HG02759 (cell line): Measurements from ENCODE around the gene CSAD.
"Not testable (repeated sequence)": the region's sequence is repeated elsewhere in the genome, so short reads cannot be mapped to it uniquely, and the experiment has no call there.

ENCODE experiments used
- ATAC-seq: cut with Tn5 transposase; IDR thresholded peaks from one replicate; pipeline ENCODE4 v1.9.1; 2021; ENCODE audit warnings: mild to moderate bottlenecking, moderate library complexity; ENCODE audit not compliant: unreplicated experiment

Gene CSAD

DNA sequence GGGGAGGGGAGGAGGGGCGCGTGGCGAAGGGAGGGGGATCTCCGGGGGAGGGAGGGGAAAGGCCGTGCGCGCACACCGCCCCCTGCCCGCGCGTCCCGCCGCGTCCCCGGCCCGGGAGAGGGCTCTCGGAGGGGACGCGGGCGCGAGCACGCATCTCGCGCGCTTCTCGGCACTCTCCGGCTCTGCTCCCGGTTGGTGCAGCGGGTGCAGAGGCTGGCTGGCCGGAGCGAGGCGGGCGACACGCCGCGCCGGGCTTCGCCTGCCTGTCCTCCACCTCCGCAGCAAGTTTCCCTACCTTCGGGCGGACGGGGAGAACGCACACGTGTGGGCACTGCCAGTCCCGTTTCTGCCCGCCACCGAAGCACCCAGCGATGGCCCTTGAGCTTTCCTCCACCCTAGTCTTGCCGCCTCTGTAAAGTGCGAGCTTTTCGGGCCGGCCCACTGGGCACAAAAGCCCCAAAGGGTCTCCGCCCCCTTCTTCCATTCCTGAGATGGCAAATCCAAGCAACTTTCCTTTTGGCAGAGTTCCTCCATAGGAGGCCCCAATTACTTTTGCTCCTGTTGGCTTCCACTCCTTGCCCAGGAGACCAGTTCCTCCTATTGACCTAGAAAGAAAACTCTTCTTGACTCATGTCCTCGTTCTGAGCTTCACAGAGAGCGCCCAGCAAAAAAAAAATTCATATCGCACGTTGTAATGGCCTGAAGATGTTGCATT lies 363 bp upstream of the CSAD start:
- peak; percentile 60 for ATAC-seq

DNA sequence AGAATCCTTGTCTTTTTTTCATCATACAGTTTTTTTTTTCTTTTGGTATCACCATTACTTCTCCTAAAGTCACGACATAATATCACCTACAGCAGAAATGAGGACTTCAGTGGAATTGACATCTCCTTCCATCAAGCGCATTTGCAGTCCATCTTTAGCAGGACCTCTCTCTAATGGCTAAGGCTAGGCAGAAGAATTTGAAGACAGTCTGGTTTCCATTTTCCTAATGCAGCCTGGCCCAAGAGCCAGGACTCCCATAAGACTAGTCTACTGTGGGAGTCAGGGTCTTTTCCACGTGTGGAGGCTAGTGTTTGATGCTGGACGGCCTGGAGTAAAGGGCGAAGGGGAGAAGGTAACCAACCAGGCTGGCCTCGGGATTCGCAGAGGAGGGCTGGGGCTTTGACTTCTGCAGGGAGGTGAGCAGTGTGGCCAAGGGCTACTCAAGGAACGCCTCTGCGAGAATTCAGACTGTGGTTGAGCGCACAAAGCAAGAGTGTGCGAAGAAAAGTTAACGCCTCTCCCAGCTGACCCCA lies 972 bp downstream of the CSAD start:
- ATAC-seq = peak; percentile 3

DNA sequence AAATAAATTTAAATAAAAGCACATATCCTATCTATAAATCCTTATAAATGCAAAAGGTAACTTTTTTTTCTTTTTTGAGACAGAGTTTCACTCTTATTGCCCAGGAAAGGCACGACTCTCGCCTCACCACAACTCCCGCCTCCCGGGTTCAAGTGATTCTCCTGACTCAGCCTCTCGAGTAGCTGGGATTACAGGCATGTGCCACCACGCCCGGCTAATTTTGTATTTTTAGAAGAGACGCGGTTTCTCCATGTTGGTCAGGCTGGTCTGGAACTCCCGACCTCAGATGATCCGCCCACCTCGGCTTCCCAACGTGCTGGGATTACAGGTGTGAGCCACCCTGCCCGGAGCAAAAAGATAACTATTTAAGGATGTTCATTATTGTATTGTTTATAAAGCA lies 1.9 kb downstream of the CSAD start:
- ATAC-seq = not testable (repeated sequence)

DNA sequence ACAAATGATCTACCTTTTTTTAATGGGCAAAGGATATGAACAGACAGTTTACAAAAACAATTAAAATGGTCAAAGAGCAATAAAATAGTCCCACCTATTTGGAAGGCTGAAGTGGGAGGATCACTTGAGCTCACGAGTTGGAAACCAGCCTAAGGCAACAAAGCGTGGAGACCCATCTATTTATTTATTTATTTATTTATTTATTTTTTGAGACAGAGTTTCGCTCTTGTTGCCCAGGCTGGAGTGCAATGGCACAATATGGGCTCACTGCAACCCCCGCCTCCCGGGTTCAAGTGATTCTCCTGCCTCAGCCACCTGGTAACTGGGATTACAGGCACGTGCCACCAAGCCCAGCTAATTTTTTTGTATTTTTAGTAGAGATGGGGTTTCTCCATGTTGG lies 3.3 kb downstream of the CSAD start:
- not testable (repeated sequence) for ATAC-seq

DNA sequence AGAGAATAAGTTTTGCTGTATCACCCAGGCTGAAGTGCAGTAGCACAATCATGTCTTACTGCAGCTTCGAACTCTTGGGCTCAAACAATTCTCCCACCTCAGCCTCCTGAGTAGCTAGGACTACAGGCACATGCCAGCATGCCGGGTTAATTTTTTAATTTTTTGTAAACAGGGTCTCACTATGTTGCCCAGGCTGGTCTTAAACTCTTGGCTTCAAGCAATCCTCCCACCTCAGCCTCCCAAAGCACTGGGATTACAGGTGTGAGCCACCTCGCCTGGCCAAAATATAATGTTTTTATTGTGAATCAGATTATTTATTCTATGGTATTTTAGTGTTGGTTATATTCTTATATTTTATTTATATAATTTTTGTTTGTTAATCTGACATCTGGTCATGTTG lies 4.0 kb downstream of the CSAD start:
- ATAC-seq = no peak

DNA sequence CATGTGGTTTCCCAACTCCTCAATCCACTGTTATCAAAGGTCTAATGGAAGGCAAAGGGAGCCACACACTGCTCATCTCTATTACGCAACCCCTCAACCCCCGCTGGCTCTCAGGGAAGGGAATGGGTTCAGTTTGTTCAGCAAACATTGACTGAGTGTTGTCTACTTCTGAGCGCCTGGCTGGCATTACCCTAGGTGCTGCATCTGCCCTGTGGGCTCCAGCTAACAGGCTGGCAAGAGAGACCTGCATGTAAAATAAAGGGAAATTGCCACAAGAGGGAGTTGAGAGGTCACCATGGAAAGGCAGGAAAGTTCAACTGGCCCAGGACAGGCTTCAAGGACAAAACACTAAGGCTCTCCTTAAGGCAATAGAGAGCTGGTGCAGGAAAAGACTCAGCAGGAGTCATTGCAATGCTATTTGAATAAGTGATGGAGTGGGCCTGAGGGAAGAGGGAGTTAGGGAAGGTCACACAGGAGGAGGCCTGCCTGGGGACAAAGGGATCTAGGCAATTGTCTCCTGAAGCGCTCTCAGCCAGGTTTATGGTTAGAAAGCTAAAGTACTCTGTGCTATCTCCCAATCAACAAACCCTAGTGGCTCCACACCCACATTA lies 5.7 kb downstream of the CSAD start:
- no peak for ATAC-seq

DNA sequence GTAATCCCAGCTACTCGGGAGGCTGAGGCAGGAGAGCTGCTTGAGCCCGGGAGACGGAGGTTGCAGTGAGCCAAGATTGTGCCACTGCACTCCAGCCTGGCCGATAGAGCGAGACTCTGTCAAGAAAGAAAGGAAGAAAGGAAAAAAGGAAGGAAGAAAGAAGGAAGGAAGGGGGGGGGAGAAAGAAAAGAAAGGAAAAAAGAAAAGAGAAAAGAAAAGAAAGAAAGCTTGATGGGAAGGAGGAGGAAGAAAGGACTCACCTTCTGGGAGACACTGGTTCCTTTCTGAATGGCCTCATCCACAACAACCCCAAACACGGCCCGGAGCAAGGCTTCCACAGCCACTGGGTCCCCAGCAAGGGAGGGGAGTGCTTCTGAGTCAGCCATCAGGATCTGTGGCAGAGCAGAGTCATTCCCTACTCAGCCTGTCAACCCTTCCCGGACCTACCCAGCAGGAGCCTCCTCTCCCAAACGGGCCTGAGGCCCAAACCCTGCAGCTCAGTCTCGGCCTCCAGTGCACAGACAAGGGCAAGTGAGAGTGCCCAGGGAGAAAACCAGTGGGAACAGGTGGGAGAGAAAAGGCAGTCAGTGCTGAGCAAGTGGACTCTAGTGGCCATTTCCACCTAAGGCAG lies 7.5 kb downstream of the CSAD start:
- no peak for ATAC-seq

DNA sequence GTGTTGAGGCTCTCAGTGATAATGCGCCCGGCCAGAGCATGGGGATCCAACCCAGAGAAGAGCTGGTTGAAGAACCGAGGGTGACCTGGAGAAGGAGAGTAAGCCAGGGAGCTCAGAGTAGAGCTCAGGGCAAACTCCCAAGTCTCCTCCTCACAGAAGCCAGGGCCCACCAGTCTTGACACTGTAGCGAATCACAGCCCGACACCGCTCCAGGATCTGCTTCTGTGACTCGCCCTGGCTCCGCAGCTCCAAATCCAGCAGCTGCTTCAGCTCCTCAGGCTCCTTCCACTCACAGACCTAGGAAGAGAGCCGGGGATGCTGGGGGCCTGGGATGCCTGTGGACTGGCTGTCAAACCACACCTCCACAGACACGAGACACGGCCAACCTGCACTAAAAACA lies 8.4 kb downstream of the CSAD start:
- ATAC-seq = no peak

DNA sequence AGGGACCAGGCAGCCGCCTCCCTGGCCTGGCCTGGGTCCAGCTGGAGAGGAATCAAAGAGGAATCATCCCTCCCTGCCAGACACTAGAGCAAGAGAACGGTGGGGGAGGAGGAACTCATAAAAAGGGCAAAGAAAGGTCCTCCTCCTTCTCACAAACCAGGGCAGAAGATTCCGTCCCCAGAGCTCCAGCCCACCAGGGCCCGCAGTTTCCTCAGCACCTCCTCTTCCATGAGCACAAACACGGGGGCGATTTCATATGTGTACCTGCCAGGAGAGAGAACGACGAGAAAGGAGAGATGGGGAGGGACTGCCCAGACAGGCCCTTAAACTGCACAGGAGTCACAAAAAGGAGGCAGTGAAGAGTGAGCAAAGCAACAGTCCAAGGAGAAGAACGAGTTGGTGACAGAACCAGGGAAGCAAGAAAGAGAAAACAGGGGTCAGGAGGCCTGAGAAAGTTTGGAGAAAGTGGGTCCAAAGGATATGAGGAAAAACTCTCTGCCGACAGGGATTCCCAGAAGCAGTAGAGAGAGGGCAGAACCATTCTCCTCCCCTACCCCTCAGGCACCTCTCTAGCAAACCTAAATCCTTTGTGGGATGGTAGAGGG lies 8.9 kb downstream of the CSAD start:
- ATAC-seq = no peak

DNA sequence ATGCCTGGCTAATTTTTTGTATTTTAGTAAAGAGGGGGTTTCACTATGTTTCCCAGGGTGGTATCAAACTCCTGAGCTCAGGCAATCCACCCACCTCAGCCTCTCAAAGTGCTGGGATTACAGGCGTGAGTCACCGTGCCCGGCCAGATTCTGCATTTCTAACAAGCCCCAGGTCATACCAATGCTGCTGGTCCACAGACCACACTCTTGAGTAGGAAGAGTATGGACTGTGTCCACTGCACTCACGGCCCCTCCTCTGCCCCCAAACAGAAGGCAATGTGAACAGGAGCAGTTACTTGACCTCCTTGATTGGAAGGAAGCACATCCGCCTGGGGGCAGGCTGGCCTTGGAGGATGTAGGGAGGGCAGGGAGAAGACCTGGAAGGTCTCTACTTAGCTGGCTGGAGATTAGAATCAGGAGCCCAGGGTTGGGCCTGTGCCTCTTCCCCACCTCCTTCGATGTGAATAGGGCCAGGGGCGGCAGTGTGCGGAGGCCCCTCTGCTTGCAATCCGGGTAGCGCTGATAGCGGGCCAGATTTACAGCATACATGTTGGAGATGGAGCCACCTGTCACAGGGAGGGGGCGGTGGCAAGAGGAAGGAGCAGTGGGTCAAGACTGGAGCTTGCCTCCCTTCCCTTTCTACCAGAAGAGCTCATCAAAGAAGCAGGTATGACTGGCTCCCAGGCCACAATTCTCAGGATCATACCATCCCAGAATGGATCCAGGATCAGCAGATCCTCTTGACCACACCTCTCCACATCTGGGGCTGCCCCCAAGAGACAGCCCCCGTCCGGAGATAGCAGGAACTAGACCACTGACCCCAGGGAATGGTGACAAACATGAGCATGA lies 9.6 kb downstream of the CSAD start:
- ATAC-seq = no peak

DNA sequence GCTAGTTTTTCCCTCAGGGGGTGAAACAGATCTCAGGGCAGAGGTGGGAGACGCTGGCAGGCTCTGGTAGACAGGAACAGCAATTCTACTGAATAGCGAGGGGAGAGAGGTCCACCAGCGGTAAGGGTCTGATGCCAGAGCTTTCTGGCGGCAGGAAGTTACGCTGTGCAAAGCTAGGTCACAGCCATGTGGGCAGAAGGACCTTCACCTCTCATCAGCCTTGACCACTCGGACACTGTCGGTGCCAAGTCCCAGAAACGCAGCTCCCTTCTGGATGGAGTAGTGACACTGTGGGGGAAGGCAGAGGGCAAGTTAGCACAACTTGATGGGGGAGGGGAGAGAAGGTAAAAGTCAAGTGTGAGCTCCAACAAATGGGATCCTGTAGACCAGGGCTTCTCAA lies 10.5 kb downstream of the CSAD start:
- ATAC-seq = no peak

DNA sequence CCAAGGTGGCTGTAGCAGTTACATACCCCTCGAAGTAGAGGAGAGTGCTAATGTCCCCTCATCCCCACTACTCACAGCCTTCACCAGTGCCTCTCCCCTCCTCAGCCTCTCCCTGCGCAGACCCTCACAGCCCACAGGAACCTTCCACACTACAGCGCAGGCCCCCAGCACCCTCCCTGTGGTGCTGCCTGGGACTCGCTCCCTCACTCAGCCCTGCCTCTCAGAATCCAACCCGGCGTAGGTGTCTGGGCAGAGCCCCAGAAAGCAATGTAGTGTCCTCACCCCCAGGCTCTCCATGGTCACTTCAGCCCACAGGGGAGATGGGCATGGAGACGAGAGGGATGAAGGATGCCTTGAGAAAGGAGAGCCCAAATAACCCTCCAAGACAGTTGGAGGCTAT lies 11.1 kb downstream of the CSAD start:
- ATAC-seq = no peak

DNA sequence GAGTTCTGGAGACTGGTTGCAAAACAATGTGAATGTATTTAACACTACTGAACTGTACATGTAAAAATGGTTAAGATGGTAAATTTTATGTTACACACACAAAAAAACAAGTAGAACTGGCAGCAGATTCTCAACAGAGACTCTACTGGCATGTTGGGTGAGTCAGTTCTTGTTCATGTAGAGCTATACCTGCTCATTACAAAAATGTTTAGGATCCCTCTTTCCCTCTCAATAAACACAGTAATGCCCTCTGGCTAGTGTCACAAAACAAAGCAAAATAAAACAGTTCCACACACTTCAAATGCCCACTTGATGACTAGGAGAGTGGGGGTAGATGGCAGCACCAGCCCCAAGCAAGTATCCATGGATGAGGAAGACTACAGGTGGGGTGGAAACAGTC lies 13.9 kb downstream of the CSAD start:
- ATAC-seq = no peak

DNA sequence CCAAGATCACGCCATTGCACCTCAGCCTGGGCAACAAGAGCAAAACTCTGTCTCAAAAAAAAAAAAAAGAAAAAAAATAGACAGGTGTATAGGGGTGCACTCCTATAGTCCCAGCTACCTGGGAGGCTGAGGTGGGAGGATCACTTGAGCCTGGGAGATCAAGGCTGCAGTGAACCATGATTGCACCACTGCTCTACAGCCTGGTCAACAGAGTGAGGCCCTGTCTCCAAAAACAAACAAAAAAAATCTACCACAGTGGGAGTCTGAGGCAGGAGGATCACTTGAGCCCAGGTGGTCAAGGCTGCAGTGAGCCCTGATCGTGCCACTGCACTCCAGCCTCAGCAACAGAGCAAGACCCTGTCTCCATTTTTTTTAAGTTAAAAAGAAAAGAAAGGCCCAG lies 17.7 kb downstream of the CSAD start:
- not testable (repeated sequence) for ATAC-seq

DNA sequence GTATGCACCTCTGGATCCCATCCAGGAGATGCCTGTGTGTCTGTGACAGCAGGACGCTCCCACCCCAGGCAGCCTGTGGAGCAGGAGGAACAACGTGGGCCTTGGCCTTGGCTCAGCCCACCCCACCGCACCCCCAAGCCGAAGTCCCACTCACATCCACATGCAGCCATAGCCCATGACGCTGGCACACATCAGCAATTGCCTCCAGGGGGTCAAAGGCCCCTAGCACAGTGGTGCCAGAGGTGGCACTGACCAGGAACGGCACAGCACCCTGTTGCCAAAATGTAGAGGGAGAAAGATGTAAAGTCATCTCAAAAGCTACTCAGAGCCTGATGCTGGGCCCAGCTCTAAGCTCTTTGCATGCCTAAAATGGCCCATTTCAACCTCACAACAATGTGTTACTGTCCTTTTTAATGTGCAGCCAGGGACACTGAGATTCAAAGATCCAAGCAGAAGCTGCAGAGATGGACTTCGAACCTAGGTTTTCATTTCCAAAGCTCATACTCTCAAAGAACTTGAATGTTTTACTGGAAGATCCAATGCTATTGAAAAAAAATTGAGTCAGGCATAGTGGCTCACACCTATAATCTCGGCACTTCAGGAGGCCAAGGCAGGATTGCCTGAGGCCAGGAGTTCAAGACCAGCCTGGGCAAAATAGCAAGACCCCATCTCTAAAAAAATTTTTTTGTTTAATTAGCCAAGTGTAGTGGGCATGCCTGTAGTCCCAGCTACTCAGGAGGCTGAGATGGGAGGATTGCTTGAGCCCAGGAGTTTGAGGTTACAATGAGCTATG lies 19.4 kb downstream of the CSAD start:
- ATAC-seq = no peak

DNA sequence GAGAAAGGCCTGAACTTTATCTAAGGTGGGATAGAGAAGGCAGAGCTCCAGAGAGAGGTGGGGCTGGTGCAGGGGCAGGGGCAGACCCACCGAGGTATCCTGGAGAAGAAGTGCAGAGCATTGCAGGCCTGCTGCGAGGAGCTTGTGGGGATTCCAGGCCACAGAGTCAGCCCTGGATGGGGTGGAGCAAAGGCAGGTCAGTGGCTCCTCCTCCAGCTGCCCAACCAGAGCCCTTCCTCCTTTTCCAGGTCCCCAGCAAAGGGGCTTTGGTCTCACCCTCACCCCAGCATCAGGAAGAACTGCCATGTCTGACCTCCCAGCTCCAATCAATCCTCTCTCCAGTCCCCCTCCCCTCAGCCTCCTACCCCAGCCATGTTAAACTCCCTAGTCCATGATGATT lies 20.1 kb downstream of the CSAD start:
- no peak for ATAC-seq

DNA sequence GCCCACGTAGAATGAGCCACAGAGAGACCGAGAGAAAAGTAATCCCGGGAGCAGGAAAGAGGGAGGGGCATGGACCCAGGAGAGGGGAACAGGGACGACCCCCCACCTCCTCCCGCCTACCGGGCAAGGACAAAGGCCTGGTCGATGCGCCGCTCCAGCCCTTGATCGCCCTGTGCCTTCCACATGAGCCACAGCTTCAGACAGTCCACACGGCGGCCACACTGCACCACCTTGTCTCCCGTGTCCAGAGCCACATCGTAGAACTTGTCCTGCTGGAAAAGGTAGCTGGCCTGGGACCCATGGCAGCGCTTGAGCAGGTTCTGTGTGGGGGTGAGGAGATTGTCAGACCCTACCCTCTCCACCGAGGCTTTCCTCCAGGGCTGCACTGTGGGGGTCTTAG lies 20.7 kb downstream of the CSAD start:
- ATAC-seq = no peak

DNA sequence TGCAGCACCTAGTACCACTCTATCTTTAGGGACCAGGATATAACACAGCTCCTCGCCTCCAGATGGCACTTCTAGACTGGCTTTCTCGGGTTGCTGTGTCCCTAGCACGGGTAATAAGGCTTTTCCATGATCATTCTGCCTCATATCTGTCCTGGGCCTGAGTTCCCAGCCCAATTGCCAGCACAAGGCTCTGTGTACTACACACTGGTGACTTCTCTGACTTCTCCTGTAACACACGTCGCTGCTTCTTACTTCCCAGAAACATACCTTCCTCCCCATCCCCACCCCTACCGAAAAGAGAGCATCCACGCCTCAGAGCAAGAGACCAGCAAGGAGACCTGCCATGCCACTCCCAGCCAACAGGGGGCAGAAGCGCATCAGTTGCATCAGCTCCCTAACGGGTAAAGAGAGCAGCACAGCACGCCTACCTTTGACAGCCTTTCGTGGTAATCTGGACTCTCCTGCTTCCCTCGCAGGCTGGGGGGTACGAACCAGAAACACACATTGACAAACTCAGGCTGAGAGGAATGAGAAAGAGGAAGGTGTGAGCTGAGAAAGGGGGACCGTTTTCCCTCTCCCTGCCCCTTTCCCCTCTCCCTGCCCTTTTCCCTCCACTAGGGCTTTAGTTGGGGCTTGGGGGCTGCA lies 21.4 kb downstream of the CSAD start:
- ATAC-seq = peak; percentile 57

DNA sequence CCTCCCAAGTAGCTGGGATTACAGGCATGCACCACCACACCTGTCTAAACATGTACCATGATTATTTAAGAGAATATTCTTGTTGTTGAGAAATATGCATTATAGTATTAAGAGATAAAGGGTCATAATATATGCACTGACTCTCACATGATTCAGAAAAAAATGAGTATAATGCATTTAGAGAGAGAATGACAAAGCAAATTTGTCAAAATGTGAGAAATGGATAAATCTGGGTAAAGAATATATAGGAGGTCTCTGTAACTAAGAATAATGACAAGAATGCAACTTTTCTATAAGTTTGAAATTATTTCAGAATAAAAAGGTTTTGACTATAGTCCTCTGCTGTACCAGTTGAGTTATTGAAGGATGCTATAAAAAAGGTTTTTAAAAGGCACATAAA lies 28.3 kb downstream of the CSAD start:
- no peak for ATAC-seq

DNA sequence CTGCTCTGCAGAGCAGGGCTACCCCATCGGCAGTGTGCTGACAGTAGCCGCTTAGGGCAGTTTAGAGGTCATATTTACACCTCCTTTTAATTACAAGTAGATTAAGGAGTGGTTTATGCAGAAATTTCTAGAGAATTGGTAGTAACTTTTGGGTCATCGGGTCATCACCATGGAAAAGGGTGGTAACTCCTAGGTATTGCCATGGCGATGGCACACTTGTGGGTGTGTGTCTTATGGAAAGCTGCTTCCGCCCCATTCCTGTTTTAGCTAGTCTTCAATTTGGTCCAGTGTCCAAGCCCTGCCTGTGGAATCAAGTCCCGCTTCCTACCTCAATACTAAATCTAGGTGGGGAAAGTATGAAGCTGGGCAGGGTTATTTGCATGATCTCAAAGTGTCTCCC lies 29.7 kb downstream of the CSAD start:
- no peak for ATAC-seq
